Ovary (tissue), 9 donors: ENCODE results near the gene AGBL5. TPM values are rescaled to one million over a fixed set of nuclear protein-coding genes. Genes with fewer than 3 reads are reported as not detected.
A peak's percentile ranks its signal among the peaks of the same experiment; 100 is the strongest.

Experiments used
- DNase-seq, 5 donors: peaks; one replicate each; pipeline ENCODE4 v3.0.0-alpha.2; 2019 to 2020
- H3K27ac ChIP-seq, 2 donors: fragments of 200-600 bp; one replicate each; pipeline versions ENCODE4 v1.5.1 to v1.8.0; 2019 to 2022
- H3K27me3 ChIP-seq: fragments of 200-600 bp; one replicate; pipeline ENCODE4 v1.8.0; 2022
- H3K36me3 ChIP-seq: fragments of 200-600 bp; sonication (generic); one replicate; pipeline ENCODE4 v1.5.1; 2019
- H3K4me1 ChIP-seq: one replicate; pipeline ENCODE4 v1.8.1; 2013; ENCODE audit warnings: mild to moderate bottlenecking, moderate library complexity; ENCODE audit not compliant: insufficient read depth
- H3K4me3 ChIP-seq: fragments of 200-600 bp; sonication (generic); one replicate; pipeline ENCODE4 v1.5.1; 2017
- H3K9me3 ChIP-seq, 2 donors: fragments of 200-600 bp in 1 of 2; sonication (generic) in 1 of 2; one replicate each; pipeline versions ENCODE4 v1.5.1 to v1.8.1; 2013 to 2019; ENCODE audit warnings: mild to moderate bottlenecking in 1 of 2, moderate library complexity in 1 of 2
- EP300 ChIP-seq: sonication (generic); formaldehyde crosslinking; IDR thresholded peaks from one replicate; pipeline ENCODE4 v1.6.1; 2017; ENCODE audit warnings: antibody characterized with exemption
- POLR2A ChIP-seq: fragments of 450-650 bp; IDR thresholded peaks from one replicate; pipeline ENCODE4 v1.6.1; 2017; ENCODE audit warnings: antibody characterized with exemption, mild to moderate bottlenecking, moderate library complexity
- WGBS, 3 donors: extraction: QIAGEN DNeasy Blood & Tissue Kit in 1 of 3; methylation state at CpG; one replicate each; pipeline versions ENCODE4 v1.1.5 to v1.1.7; 2013 to 2017; 5-methylcytosine and 5-hydroxymethylcytosine counted together
- intact Hi-C, 4 donors: fragments of 100-400 bp; cut with DNase I; formaldehyde crosslinking; loops; one replicate each; pipeline versions ENCODE4 v1.11.0 to v1.15.1; 2022 to 2023
- polyA plus RNA-seq, 2 donors: library from polyadenylated mRNA; stranded (reverse); fragments of 200-250 nt in 1 of 2; fragments of 350-450 nt in 1 of 2; fragmentation: Illumina TruSeq in 1 of 2; extraction: RNeasy Lipid Tissue Mini Kit (QIAGEN cat#74804) in 1 of 2; gene quantifications; one replicate each; pipeline ENCODE4 v1.2.3, GENCODE V29; 2013 to 2014
- total RNA-seq, 7 donors: library from RNA; depleted of rRNA in 2 of 7; stranded (reverse); fragments of >200 nt in 2 of 7; fragmentation: NEBNext Ultra II Directional in 3 of 7; extraction: Animal tissue kit (Norgen Biotek cat#: 25700) in 3 of 7; gene quantifications; one replicate each; pipeline versions ENCODE4 v1.1.0 to v1.2.4, GENCODE V29; 2016 to 2023
- TF ChIP-seq, protein P1 (sequence below), 3 donors: fragments of 450-650 bp in 2 of 3; fragments of 200-600 bp in 1 of 3; IDR thresholded peaks; one replicate each; pipeline versions ENCODE4 v1.5.1 to v1.8.0; 2016 to 2022; ENCODE audit warnings: antibody characterized with exemption in 3 of 3, mild to moderate bottlenecking in 1 of 3
- donor health status: DM: no; HTN: no; CAD: no; lungs with moderate emphysema.
- donor health status: DM: no; HTN: no; CAD: no.
- donor health status: Bipolar disorder and iron deficiency.
- donor health status: DM: yes; HTN: yes; CAD: no.
- donor health status: DM: no; HTN: no; CAD: no.
- donor health status: DM: yes; HTN: yes; CAD: no.

Gene AGBL5
- total and polyA plus RNA-seq, 9 donors, result 11.7 to 26.9 (median 23.9) TPM

GRCh38 chr2:27093430-27094352, 42.2 kb downstream of the AGBL5 start:
- Histone ChIP-seq H3K27me3 (no peaks in the 10 kb centered on the region), H3K4me1 (no peaks in the 10 kb centered on the region), H3K36me3 (no peaks in the 10 kb centered on the region), H3K9me3 (no peaks in the 10 kb centered on the region), H3K27ac (no peak overlapping the region), H3K4me3 (no peak overlapping the region)
- whole genome bisulfite sequencing, 3 donors, result 88 to 95% (median 88%) methylated on average over 6 of the region's 6 CpGs
- no peak for DNase-seq
- TF ChIP-seq EP300 (no peak), POLR2A (no peak)
- TF ChIP-seq, protein P1, sequence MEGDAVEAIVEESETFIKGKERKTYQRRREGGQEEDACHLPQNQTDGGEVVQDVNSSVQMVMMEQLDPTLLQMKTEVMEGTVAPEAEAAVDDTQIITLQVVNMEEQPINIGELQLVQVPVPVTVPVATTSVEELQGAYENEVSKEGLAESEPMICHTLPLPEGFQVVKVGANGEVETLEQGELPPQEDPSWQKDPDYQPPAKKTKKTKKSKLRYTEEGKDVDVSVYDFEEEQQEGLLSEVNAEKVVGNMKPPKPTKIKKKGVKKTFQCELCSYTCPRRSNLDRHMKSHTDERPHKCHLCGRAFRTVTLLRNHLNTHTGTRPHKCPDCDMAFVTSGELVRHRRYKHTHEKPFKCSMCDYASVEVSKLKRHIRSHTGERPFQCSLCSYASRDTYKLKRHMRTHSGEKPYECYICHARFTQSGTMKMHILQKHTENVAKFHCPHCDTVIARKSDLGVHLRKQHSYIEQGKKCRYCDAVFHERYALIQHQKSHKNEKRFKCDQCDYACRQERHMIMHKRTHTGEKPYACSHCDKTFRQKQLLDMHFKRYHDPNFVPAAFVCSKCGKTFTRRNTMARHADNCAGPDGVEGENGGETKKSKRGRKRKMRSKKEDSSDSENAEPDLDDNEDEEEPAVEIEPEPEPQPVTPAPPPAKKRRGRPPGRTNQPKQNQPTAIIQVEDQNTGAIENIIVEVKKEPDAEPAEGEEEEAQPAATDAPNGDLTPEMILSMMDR (IDR thresholded peaks at IDR 0.05), result no peak
- intact Hi-C loops, result loop anchor here in 1 of 4 donors (10.0 kb wide), 1 partner anchor 181 kb away; the partner anchor contains the start of gene DNAJC5G

- DNase-seq, result peak in 2 of 5 donors; percentile 15 to 40
- H3K4me3 ChIP-seq, result no peak overlapping the region
- TF ChIP-seq, protein P1 (IDR thresholded peaks at IDR 0.05), result no peak
- TF ChIP-seq POLR2A (no peak), EP300 (no peak)
- H3K27ac ChIP-seq, result no peak overlapping the region
- intact Hi-C loops, result loop anchor here in 1 of 4 donors (10.0 kb wide), 1 partner anchor 180 kb away; the partner anchor contains the start of gene DNAJC5G
- WGBS, 3 donors, result 90 to 91% (median 91%) methylated on average over 24 of the region's 24 CpGs
- H3K4me1 ChIP-seq, result no peaks in the 10 kb centered on the region
- no peaks in the 10 kb centered on the region for H3K36me3 ChIP-seq
- H3K27me3 ChIP-seq, result no peaks in the 10 kb centered on the region
- no peaks in the 10 kb centered on the region for H3K9me3 ChIP-seq
Observed at GRCh38 chr2:27094353-27094984, 43.0 kb downstream of the AGBL5 start.

GRCh38 chr2:27095427-27095744, 43.9 kb downstream of the AGBL5 start:
- TF ChIP-seq POLR2A, result no peak
- TF ChIP-seq, protein P1 (IDR thresholded peaks at IDR 0.05), result no peak
- no peak for TF ChIP-seq EP300
- no peak overlapping the region for H3K27ac ChIP-seq

GRCh38 chr2:27095745-27096651, 44.5 kb downstream of the AGBL5 start:
- H3K27me3 ChIP-seq, result no peaks in the 10 kb centered on the region
- no peaks in the 10 kb centered on the region for H3K9me3 ChIP-seq
- DNase-seq, result peak; percentile 62 to 74 (median 72)
- H3K4me1 ChIP-seq, result no peaks in the 10 kb centered on the region
- intact Hi-C loops, result loop anchor here (5.0 to 10.0 kb wide), 4 partner anchors 96 to 186 kb away; partner anchors contain the start of genes DNAJC5G (in 3 of the 4) and TRIM54 (in 1 of the 4)
- H3K36me3 ChIP-seq, result no peaks in the 10 kb centered on the region
- H3K4me3 ChIP-seq, result peak overlapping the region; percentile 11
- H3K27ac ChIP-seq, result no peak overlapping the region
- 11 to 16% (median 14%) methylated on average over 17 to 18 of the region's 18 CpGs for WGBS, 3 donors
- TF ChIP-seq EP300 (no peak), POLR2A (no peak)

More at GRCh38 chr2:27095427-27095744, 43.9 kb downstream of the AGBL5 start:
- DNase-seq, result peak in 1 of 5 donors; percentile 11
- H3K27me3 ChIP-seq, result no peaks in the 10 kb centered on the region
- H3K36me3 ChIP-seq, result no peaks in the 10 kb centered on the region
- no peak overlapping the region for H3K4me3 ChIP-seq
- intact Hi-C loops, result loop anchor here (5.0 to 10.0 kb wide), 4 partner anchors 97 to 187 kb away; partner anchors contain the start of genes DNAJC5G (in 3 of the 4) and TRIM54 (in 1 of the 4)
- no peaks in the 10 kb centered on the region for H3K4me1 ChIP-seq
- 73 to 77% (median 77%) methylated on average over 2 of the region's 2 CpGs for WGBS, 3 donors
- no peaks in the 10 kb centered on the region for H3K9me3 ChIP-seq
